T-cell (primary cell): ENCODE measurements around the gene CFP. TPM values are rescaled to one million over a fixed set of nuclear protein-coding genes. Genes with fewer than 3 reads are reported as not detected.
A peak's percentile ranks its signal among the peaks of the same experiment; 100 is the strongest.
"Not testable (repeated sequence)": the region's sequence is repeated elsewhere in the genome, so short reads cannot be mapped to it uniquely, and the experiment has no call there.

Source experiments
- ATAC-seq, 4 experiments: fragments of 200-7000 bp in 3 of 4; fragments of 150-1000 bp in 1 of 4; cut with Tn5 transposase; replicated peaks in 1 of 4; 1 replicate in 3 of 4; 2 replicates in 1 of 4; pipeline ENCODE4 v1.10.0; 2021; ENCODE audit warnings: moderate library complexity in 3 of 4, mild to moderate bottlenecking in 2 of 4, moderate number of reproducible peaks in 1 of 4
- CTCF ChIA-PET, 2 donors: fragments of 300-600 bp; sonication (Branson Sonifier 250); formaldehyde crosslinking; loops; one replicate each; lab custom pipeline; 2022; ENCODE audit warnings: antibody characterized with exemption in 2 of 2; lab: Charles Lee
- POLR2A ChIA-PET, 2 donors: fragments of 300-600 bp; sonication (Branson Sonifier 250); formaldehyde crosslinking; loops; one replicate each; lab custom pipeline; 2022; ENCODE audit warnings: antibody characterized with exemption in 2 of 2; lab: Charles Lee
- DNase-seq, 35 experiments: peaks; one replicate each; pipeline versions ENCODE4 v3.0.0 to v3.0.0-alpha.2; 2013 to 2023
- H3K27ac ChIP-seq: one replicate; pipeline ENCODE4 v1.5.1; 2013; ENCODE audit warnings: low read length
- H3K27me3 ChIP-seq, 2 experiments: replicated peaks in 1 of 2; 1 replicate in 1 of 2; 2 replicates in 1 of 2; pipeline versions ENCODE4 v1.6.1 to v1.7.0; 2013; ENCODE audit warnings: low read length in 1 of 2, mixed read lengths in 1 of 2; ENCODE audit not compliant: control insufficient read depth in 2 of 2, insufficient read depth in 2 of 2; ENCODE audit errors: extremely low read depth in 1 of 2
- H3K36me3 ChIP-seq, 2 donors: 1 replicate in 1 of 2; 2 replicates in 1 of 2; pipeline versions ENCODE4 v1.6.1 to v1.7.0; 2013; ENCODE audit warnings: low read length in 1 of 2; ENCODE audit not compliant: control insufficient read depth in 2 of 2, insufficient read depth in 1 of 2; ENCODE audit errors: extremely low read depth in 1 of 2
- H3K4me1 ChIP-seq, 2 experiments: 1 replicate in 1 of 2; 2 replicates in 1 of 2; pipeline versions ENCODE4 v1.6.1 to v1.7.0; 2013; ENCODE audit warnings: low read length in 2 of 2, mixed read lengths in 1 of 2; ENCODE audit not compliant: insufficient read depth in 2 of 2, control insufficient read depth in 1 of 2; ENCODE audit errors: extremely low read depth in 1 of 2
- H3K4me3 ChIP-seq, 2 donors: 1 replicate in 1 of 2; 2 replicates in 1 of 2; pipeline versions ENCODE4 v1.5.1 to v1.7.0; 2013; ENCODE audit warnings: mild to moderate bottlenecking in 2 of 2, low read length in 1 of 2, moderate library complexity in 1 of 2; ENCODE audit not compliant: control insufficient read depth in 1 of 2; ENCODE audit errors: extremely low read depth in 1 of 2
- H3K9me3 ChIP-seq: 2 replicates; pipeline ENCODE4 v1.7.0; 2013
- H3K27ac Mint-ChIP-seq, 2 donors: one replicate each; pipeline ENCODE4 v1.8.0; 2020 to 2021; ENCODE audit warnings: mild to moderate bottlenecking in 2 of 2, mixed read lengths in 2 of 2
- H3K27me3 Mint-ChIP-seq, 2 donors: one replicate each; pipeline ENCODE4 v1.8.0; 2021 to 2022; ENCODE audit warnings: mixed read lengths in 2 of 2
- H3K36me3 Mint-ChIP-seq: one replicate; pipeline ENCODE4 v1.8.0; 2021; ENCODE audit warnings: mixed read lengths
- H3K4me1 Mint-ChIP-seq, 3 donors: one replicate each; pipeline ENCODE4 v1.8.0; 2020 to 2022; ENCODE audit warnings: mixed read lengths in 3 of 3, mild to moderate bottlenecking in 1 of 3
- H3K4me3 Mint-ChIP-seq, 3 donors: one replicate each; pipeline ENCODE4 v1.8.0; 2020 to 2022; ENCODE audit warnings: mild to moderate bottlenecking in 3 of 3, mixed read lengths in 3 of 3, moderate library complexity in 3 of 3
- H3K9me3 Mint-ChIP-seq, 3 donors: one replicate each; pipeline ENCODE4 v1.8.0; 2020 to 2022; ENCODE audit warnings: mixed read lengths in 3 of 3
- WGBS: methylation state at CpG from one replicate; pipeline ENCODE4 v1.1.5; 2013; ENCODE audit warnings: missing lambda C conversion rate; ENCODE audit not compliant: insufficient coverage; 5-methylcytosine and 5-hydroxymethylcytosine counted together
- total RNA-seq, 35 experiments: library from RNA in 6 of 35; stranded (reverse) in 6 of 35; fragments of 120-200 nt in 1 of 35; gene quantifications; one replicate each; pipeline versions ENCODE4 v1.2.1 to v1.2.4 and lab custom pipeline; 2013 to 2026

CFP gene
- total RNA-seq, 5 donors from 2014 or later (not counting 1 experiment from before 2014, with no cell fraction given), result 17.7 to 37.1 (median 26.5) TPM

DNA sequence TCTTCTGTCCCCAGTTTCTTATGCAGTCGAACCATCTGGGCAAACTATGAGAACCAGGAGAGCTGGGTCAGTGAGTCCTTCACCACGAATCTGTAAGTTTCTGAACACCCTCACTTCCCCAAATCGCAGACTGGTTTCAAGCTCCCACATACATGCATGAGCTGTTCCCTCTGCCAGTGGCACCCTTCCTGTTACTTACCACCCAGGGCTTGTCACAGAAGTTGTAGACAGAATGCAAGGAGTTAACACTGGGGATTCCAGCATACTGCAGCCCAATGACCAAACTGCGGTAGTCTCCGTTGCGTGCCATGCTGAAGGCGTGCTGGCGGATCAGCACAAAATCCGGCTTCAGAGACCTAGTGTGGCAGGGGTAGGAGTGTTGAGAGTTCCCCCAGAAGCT is 24.7 kb downstream of the CFP start:
- Histone ChIP-seq H3K9me3 (peaks cover 2% of the 10 kb centered on the region), H3K27ac (no peak overlapping the region), H3K36me3 (no peaks in the 10 kb centered on the region), H3K4me3 (no peak overlapping the region), H3K4me1 (peaks cover 0 to 2% of the 10 kb centered on the region in 2 experiments), H3K27me3 (no peaks in the 10 kb centered on the region)
- no peak for DNase-seq
- peaks cover 2 to 8% (median 3%) of the 10 kb centered on the region in 3 donors for H3K4me1 Mint-ChIP-seq
- H3K27me3 Mint-ChIP-seq, result peaks cover 0 to 3% of the 10 kb centered on the region in 2 donors
- ATAC-seq, result no peak
- ChIA-PET POLR2A (no interaction called here), CTCF (no interaction called here)
- no peak overlapping the region for H3K27ac Mint-ChIP-seq
- H3K9me3 Mint-ChIP-seq, result peaks cover 0 to 5% (median 0%) of the 10 kb centered on the region in 3 donors
- H3K36me3 Mint-ChIP-seq, result no peaks in the 10 kb centered on the region
- no peak overlapping the region for H3K4me3 Mint-ChIP-seq
- WGBS, result no CpG with 5 or more reads among the region's 9 CpGs

DNA sequence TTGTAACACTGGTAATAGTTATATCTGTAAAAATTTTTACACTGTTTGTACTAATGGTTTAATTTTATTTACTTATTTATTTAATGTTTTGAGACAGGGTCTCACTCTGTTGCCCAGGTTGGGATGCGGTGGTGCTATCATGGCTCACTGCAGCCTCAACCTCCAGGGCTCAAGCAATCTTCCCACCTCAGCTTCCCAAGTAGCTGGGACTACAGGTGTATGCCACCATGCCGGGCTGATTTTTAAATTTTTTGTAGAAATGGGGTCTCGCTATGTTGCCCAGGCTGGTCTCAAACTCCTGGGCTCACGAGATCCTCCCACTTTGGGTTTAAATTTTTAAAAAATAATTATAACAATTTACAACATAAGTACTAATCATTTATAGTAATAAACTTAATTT is 26.6 kb downstream of the CFP start:
- H3K36me3 ChIP-seq, H3K36me3 Mint-ChIP-seq, H3K4me1 ChIP-seq, H3K4me3 Mint-ChIP-seq, H3K4me3 ChIP-seq, H3K27me3 Mint-ChIP-seq, CTCF ChIA-PET, H3K27ac Mint-ChIP-seq, H3K27ac ChIP-seq, POLR2A ChIA-PET, H3K27me3 ChIP-seq, H3K4me1 Mint-ChIP-seq, DNase-seq, H3K9me3 ChIP-seq, ATAC-seq: not testable (repeated sequence)
- WGBS, result no CpG with 5 or more reads among the region's 4 CpGs
- peaks cover 0 to 11% (median 0%) of the 10 kb centered on the region in 3 donors for H3K9me3 Mint-ChIP-seq

DNA sequence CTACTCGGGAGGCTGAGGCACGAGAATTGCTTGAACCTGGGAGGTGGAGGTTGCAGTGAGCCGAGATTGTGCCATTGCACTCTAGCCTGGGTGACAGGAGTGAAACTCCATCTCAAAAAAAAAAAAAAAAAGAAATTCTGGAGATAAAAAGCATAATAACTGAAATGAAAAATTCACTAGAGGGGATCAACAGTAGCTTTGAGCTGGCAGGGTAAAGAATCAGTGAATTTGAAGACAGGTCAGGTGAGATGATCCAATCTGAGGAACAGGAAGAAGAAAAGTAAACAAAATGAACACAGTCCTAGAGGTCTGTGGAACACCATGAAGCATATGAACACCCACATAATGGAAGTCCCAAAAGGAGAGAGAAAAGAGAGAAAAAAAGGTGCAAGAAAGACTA is 32.5 kb downstream of the CFP start:
- H3K27me3 Mint-ChIP-seq, result peaks cover 0 to 3% of the 10 kb centered on the region in 2 donors
- Histone ChIP-seq H3K27me3 (no peaks in the 10 kb centered on the region), H3K27ac (no peak overlapping the region), H3K4me3 (no peak overlapping the region), H3K4me1 (peaks cover 0 to 17% of the 10 kb centered on the region in 2 experiments), H3K36me3 (no peaks in the 10 kb centered on the region), H3K9me3 (peaks cover 2% of the 10 kb centered on the region)
- no CpG with 5 or more reads among the region's 3 CpGs for WGBS
- H3K4me1 Mint-ChIP-seq, result peaks cover 16 to 21% (median 19%) of the 10 kb centered on the region in 3 donors
- ATAC-seq, result no peak
- peaks cover 12% of the 10 kb centered on the region for H3K36me3 Mint-ChIP-seq
- peak overlapping the region in 1 of 2 donors; percentile 63 for H3K27ac Mint-ChIP-seq
- ChIA-PET POLR2A (interaction anchor here (0.6 to 0.7 kb wide), 3 partner anchors 27 to 955 kb away, joined by 3 to 6 read pairs (median 3); no protein-coding TSS in a partner anchor), CTCF (no interaction called here)
- no peak for DNase-seq
- H3K4me3 Mint-ChIP-seq, result no peak overlapping the region
- H3K9me3 Mint-ChIP-seq, result peaks cover 10 to 25% (median 11%) of the 10 kb centered on the region in 3 donors

DNA sequence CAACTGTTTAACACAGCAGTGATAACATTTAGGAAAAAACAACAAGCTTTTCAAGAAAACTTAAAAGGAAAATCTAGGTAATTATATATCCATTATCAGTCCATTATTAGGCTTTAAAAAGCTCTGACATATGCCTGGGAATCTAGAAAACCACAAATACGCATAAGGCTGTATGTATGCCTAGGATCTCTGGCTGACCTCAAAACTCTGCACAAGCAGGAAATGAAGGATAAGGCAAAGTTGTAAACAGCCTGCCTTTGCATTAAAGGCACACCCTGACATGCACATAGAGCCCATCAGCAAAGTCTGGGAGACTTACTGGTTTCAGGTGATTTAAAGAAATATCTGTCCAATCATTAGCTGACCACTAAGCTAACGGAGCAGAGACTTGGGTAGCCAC is 33.5 kb downstream of the CFP start:
- Mint-ChIP-seq H3K36me3 (peaks cover 12% of the 10 kb centered on the region), H3K27me3 (no peaks in the 10 kb centered on the region), H3K4me1 (peaks cover 16 to 21% (median 19%) of the 10 kb centered on the region in 3 donors), H3K4me3 (peak overlapping the region in 1 of 3 donors; percentile 48), H3K27ac (peak overlapping the region; percentile 88 to 95), H3K9me3 (peaks cover 10 to 25% (median 11%) of the 10 kb centered on the region in 3 donors)
- no peaks in the 10 kb centered on the region for H3K36me3 ChIP-seq
- peaks cover 0 to 17% of the 10 kb centered on the region in 2 experiments for H3K4me1 ChIP-seq
- peak in 1 of 4 experiments; percentile 69 for ATAC-seq
- H3K4me3 ChIP-seq, result no peak overlapping the region
- no peak for DNase-seq
- peaks cover 2% of the 10 kb centered on the region for H3K9me3 ChIP-seq
- peak overlapping the region; percentile 55 for H3K27ac ChIP-seq
- ChIA-PET CTCF (no interaction called here), POLR2A (no interaction called here)
- no CpG with 5 or more reads among the region's 2 CpGs for WGBS
- H3K27me3 ChIP-seq, result no peaks in the 10 kb centered on the region

DNA sequence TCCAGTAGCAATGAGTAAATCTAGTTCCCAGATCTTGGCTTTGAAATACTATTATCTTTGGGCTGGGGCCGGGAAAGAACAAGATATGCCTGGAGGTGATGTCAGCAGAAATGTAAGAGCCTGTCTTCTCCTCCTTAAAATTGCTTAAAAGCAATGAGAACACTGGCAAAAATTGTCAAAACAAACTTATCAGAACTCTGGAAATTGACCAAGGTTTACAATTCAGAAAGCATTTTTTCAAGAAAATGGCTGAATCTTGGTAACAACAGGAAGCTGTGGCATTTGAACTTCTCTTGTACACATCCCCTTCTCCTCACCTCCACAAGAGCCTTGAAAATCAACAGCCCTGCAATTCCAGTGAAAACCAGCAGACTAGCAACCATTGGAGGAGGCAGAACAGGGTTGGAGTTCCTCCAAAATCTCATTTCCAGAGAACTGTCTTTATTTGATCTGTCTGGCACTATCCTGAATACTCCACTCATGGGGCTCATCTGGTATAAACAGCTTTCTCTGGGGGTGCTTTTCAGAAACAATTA is 33.9 kb downstream of the CFP start:
- ChIA-PET POLR2A (no interaction called here), CTCF (no interaction called here)
- peaks cover 16 to 21% (median 19%) of the 10 kb centered on the region in 3 donors for H3K4me1 Mint-ChIP-seq
- peaks cover 10 to 25% (median 11%) of the 10 kb centered on the region in 3 donors for H3K9me3 Mint-ChIP-seq
- no peaks in the 10 kb centered on the region for H3K27me3 Mint-ChIP-seq
- ATAC-seq (peak in 2 of 4 experiments; percentile 60 to 61), DNase-seq (no peak)
- no peaks in the 10 kb centered on the region for H3K27me3 ChIP-seq
- no peak overlapping the region for H3K4me3 ChIP-seq
- peak overlapping the region in 2 of 3 donors; percentile 17 to 48 for H3K4me3 Mint-ChIP-seq
- peak overlapping the region; percentile 88 to 95 for H3K27ac Mint-ChIP-seq
- H3K36me3 Mint-ChIP-seq, result peaks cover 12% of the 10 kb centered on the region
- peaks cover 2% of the 10 kb centered on the region for H3K9me3 ChIP-seq
- WGBS, result no CpG with 5 or more reads among the region's 1 CpG
- H3K27ac ChIP-seq, result peak overlapping the region; percentile 55
- peaks cover 0 to 17% of the 10 kb centered on the region in 2 experiments for H3K4me1 ChIP-seq
- no peaks in the 10 kb centered on the region for H3K36me3 ChIP-seq

- POLR2A ChIA-PET, result no interaction called here
Observed at GRCh38 chrX:47593522-47593921, 36.2 kb downstream of the CFP start.

More at GRCh38 chrX:47593522-47593921, 36.2 kb downstream of the CFP start:
- H3K4me3 ChIP-seq, result no peak overlapping the region
- Mint-ChIP-seq H3K27ac (no peak overlapping the region), H3K4me1 (peaks cover 16 to 21% (median 19%) of the 10 kb centered on the region in 3 donors), H3K27me3 (no peaks in the 10 kb centered on the region), H3K9me3 (peaks cover 10 to 14% (median 11%) of the 10 kb centered on the region in 3 donors), H3K36me3 (peaks cover 12% of the 10 kb centered on the region), H3K4me3 (no peak overlapping the region)
- H3K9me3 ChIP-seq, result no peaks in the 10 kb centered on the region
- H3K4me1 ChIP-seq, result peaks cover 0 to 17% of the 10 kb centered on the region in 2 experiments
- no CpG with 5 or more reads among the region's 4 CpGs for WGBS
- DNase-seq (no peak), ATAC-seq (no peak)
- no peak overlapping the region for H3K27ac ChIP-seq
- CTCF ChIA-PET, result no interaction called here
- no peaks in the 10 kb centered on the region for H3K36me3 ChIP-seq
- H3K27me3 ChIP-seq, result no peaks in the 10 kb centered on the region
